ENCODE results near the gene IFI27L1.
A peak's percentile ranks its signal among the peaks of the same experiment; 100 is the strongest.

The IFI27L1 gene

GRCh38 chr14:94036313-94037167, 44.6 kb upstream of the IFI27L1 start:
- Histone ChIP-seq H3K79me1 (ENCODE audit: low read depth, low read length) (peaks cover 2% of the 10 kb centered on the region), H3K36me3 (replicated peaks in 1 of 2; ENCODE audit: control insufficient read depth in 2 of 2, insufficient read depth in 2 of 2, low read length in 2 of 2) (peaks cover 0 to 8% of the 10 kb centered on the region in 2 donors), H3K9ac (ENCODE audit: low read depth, low read length, poor library complexity) (no peak overlapping the region), H2AFZ (ENCODE audit: low read length) (no peak overlapping the region), H3K27ac (replicated peaks; ENCODE audit: low read length) (no peak overlapping the region), H4K91ac (ENCODE audit: low read depth, low read length, poor library complexity) (no peak overlapping the region), H3K18ac (ENCODE audit: low read length) (no peak overlapping the region), H3K4ac (ENCODE audit: low read length) (no peak overlapping the region), H2BK5ac (ENCODE audit: low read length) (no peak overlapping the region), H3K4me2 (ENCODE audit: insufficient read depth, low read length, poor library complexity, severe bottlenecking) (no peak overlapping the region), H3K4me1 (ENCODE audit: control insufficient read depth in 2 of 2, insufficient read depth in 1 of 2, low read depth in 1 of 2, low read length in 2 of 2) (peaks cover 0 to 2% of the 10 kb centered on the region in 2 donors), H2BK15ac (ENCODE audit: low read length) (no peak overlapping the region), H3K23ac (ENCODE audit: low read depth, low read length, poor library complexity) (no peak overlapping the region), H3K9me3 (replicated peaks in 1 of 2; ENCODE audit: control insufficient read depth in 2 of 2, insufficient read depth in 1 of 2, low read depth in 1 of 2, low read length in 2 of 2) (peaks cover 2 to 4% of the 10 kb centered on the region in 2 donors), H3K27me3 (ENCODE audit: control insufficient read depth in 3 of 3, insufficient read depth in 3 of 3, low read depth in 1 of 3, low read length in 3 of 3) (no peaks in the 10 kb centered on the region), H4K8ac (ENCODE audit: low read depth, low read length) (no peak overlapping the region), H2BK120ac (ENCODE audit: low read depth, low read length) (no peak overlapping the region), H3K4me3 (ENCODE audit: low read length in 2 of 2) (no peak overlapping the region), H2BK12ac (ENCODE audit: low read length) (no peak overlapping the region), H2AK5ac (ENCODE audit: low read depth, low read length) (no peak overlapping the region), H3K14ac (ENCODE audit: low read length) (no peak overlapping the region)
- WGBS, 2 donors (ENCODE audit: extremely low coverage in 2 of 2, insufficient read length in 2 of 2, insufficient replicate concordance in 1 of 2), result no CpG with 5 or more reads among the region's 12 CpGs
- DNase-seq (ENCODE audit: low spot score), result peak; percentile 44

DNA sequence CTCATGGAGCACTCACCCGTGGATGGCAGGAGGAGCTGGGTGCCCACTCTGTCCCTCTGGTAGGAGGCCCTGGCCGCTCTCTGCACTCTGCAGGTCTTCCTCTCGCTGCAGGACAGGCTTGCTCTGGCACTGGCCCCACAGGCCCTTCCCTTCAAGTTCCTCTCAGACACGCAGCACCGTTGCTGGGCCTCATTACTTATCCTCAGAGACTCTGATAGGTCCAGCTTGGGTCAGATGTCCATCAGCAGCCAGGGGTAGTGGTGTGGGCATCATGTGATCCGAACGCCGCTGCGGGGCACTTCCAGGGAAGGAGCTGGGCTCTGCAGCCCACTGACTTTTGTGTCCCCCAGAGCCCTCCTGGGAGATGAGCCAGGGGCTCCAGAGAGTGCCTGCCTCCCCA, 43.2 kb upstream of the IFI27L1 start:
- H2AFZ ChIP-seq (ENCODE audit: low read length), result no peak overlapping the region
- peaks cover 2% of the 10 kb centered on the region for H3K79me1 ChIP-seq (ENCODE audit: low read depth, low read length)
- no peak overlapping the region for H2BK15ac ChIP-seq (ENCODE audit: low read length)
- peaks cover 0 to 8% of the 10 kb centered on the region in 2 donors for H3K36me3 ChIP-seq (replicated peaks in 1 of 2; ENCODE audit: control insufficient read depth in 2 of 2, insufficient read depth in 2 of 2, low read length in 2 of 2)
- H3K14ac ChIP-seq (ENCODE audit: low read length), result no peak overlapping the region
- H3K4me1 ChIP-seq (ENCODE audit: control insufficient read depth in 2 of 2, insufficient read depth in 1 of 2, low read depth in 1 of 2, low read length in 2 of 2), result peaks cover 0 to 2% of the 10 kb centered on the region in 2 donors
- peaks cover 2 to 4% of the 10 kb centered on the region in 2 donors for H3K9me3 ChIP-seq (replicated peaks in 1 of 2; ENCODE audit: control insufficient read depth in 2 of 2, insufficient read depth in 1 of 2, low read depth in 1 of 2, low read length in 2 of 2)
- peak overlapping the region; percentile 32 for H3K18ac ChIP-seq (ENCODE audit: low read length)
- H2BK5ac ChIP-seq (ENCODE audit: low read length), result peak overlapping the region; percentile 31
- WGBS, 2 donors (ENCODE audit: extremely low coverage in 2 of 2, insufficient read length in 2 of 2, insufficient replicate concordance in 1 of 2), result no CpG with 5 or more reads among the region's 9 CpGs
- no peak for DNase-seq (ENCODE audit: low spot score)
- H3K4ac ChIP-seq (ENCODE audit: low read length), result no peak overlapping the region
- peak overlapping the region; percentile 24 for H4K8ac ChIP-seq (ENCODE audit: low read depth, low read length)
- no peak overlapping the region for H3K23ac ChIP-seq (ENCODE audit: low read depth, low read length, poor library complexity)
- H3K27ac ChIP-seq (replicated peaks; ENCODE audit: low read length), result no peak overlapping the region
- H3K9ac ChIP-seq (ENCODE audit: low read depth, low read length, poor library complexity), result peak overlapping the region; percentile 14
- H2BK120ac ChIP-seq (ENCODE audit: low read depth, low read length), result no peak overlapping the region
- no peak overlapping the region for H3K4me3 ChIP-seq (ENCODE audit: low read length in 2 of 2)
- H3K4me2 ChIP-seq (ENCODE audit: insufficient read depth, low read length, poor library complexity, severe bottlenecking), result no peak overlapping the region
- H2BK12ac ChIP-seq (ENCODE audit: low read length), result no peak overlapping the region
- no peak overlapping the region for H4K91ac ChIP-seq (ENCODE audit: low read depth, low read length, poor library complexity)
- no peaks in the 10 kb centered on the region for H3K27me3 ChIP-seq (ENCODE audit: control insufficient read depth in 3 of 3, insufficient read depth in 3 of 3, low read depth in 1 of 3, low read length in 3 of 3)
- H2AK5ac ChIP-seq (ENCODE audit: low read depth, low read length), result peak overlapping the region; percentile 31

DNA sequence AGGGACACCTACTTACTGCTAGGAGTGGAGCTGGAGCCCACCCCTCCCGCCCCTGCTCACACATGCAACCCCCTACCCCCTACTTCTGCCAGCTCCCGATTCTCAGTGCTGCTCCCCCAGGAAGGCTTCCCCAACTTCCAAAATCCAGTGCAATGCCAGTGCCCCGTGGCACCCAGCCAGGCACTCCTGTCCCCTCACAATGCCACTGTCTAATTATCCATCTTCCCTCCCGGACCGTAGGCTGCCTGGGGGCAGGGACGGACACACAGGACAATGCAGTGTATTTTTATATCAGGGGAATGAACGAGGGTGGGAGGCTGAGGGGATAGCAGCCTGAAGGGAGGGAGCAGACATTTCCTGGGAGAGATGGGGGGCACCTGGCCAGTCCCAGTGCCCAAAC, 42.6 kb upstream of the IFI27L1 start:
- peaks cover 4 to 8% of the 10 kb centered on the region in 2 donors for H3K36me3 ChIP-seq (replicated peaks in 1 of 2; ENCODE audit: control insufficient read depth in 2 of 2, insufficient read depth in 2 of 2, low read length in 2 of 2)
- H3K27ac ChIP-seq (replicated peaks; ENCODE audit: low read length), result no peak overlapping the region

GRCh38 chr14:94038921-94039629, 42.0 kb upstream of the IFI27L1 start:
- H3K23ac ChIP-seq (ENCODE audit: low read depth, low read length, poor library complexity), result no peak overlapping the region
- H2BK12ac ChIP-seq (ENCODE audit: low read length), result no peak overlapping the region
- H3K4me2 ChIP-seq (ENCODE audit: insufficient read depth, low read length, poor library complexity, severe bottlenecking), result no peak overlapping the region
- no peak overlapping the region for H3K18ac ChIP-seq (ENCODE audit: low read length)
- H2BK15ac ChIP-seq (ENCODE audit: low read length), result no peak overlapping the region
- no peak overlapping the region for H4K8ac ChIP-seq (ENCODE audit: low read depth, low read length)
- no peak overlapping the region for H3K9ac ChIP-seq (ENCODE audit: low read depth, low read length, poor library complexity)
- H4K91ac ChIP-seq (ENCODE audit: low read depth, low read length, poor library complexity), result no peak overlapping the region
- peaks cover 2% of the 10 kb centered on the region for H3K79me1 ChIP-seq (ENCODE audit: low read depth, low read length)
- H3K14ac ChIP-seq (ENCODE audit: low read length), result no peak overlapping the region
- WGBS, 2 donors (ENCODE audit: extremely low coverage in 2 of 2, insufficient read length in 2 of 2, insufficient replicate concordance in 1 of 2), result no CpG with 5 or more reads among the region's 11 CpGs
- H2BK5ac ChIP-seq (ENCODE audit: low read length), result no peak overlapping the region
- no peaks in the 10 kb centered on the region for H3K27me3 ChIP-seq (ENCODE audit: control insufficient read depth in 3 of 3, insufficient read depth in 3 of 3, low read depth in 1 of 3, low read length in 3 of 3)
- peaks cover 0 to 2% of the 10 kb centered on the region in 2 donors for H3K4me1 ChIP-seq (ENCODE audit: control insufficient read depth in 2 of 2, insufficient read depth in 1 of 2, low read depth in 1 of 2, low read length in 2 of 2)
- H2AK5ac ChIP-seq (ENCODE audit: low read depth, low read length), result no peak overlapping the region
- no peak overlapping the region for H2AFZ ChIP-seq (ENCODE audit: low read length)
- H3K4me3 ChIP-seq (ENCODE audit: low read length in 2 of 2), result no peak overlapping the region
- DNase-seq (ENCODE audit: low spot score), result no peak
- H2BK120ac ChIP-seq (ENCODE audit: low read depth, low read length), result no peak overlapping the region
- peaks cover 2 to 4% of the 10 kb centered on the region in 2 donors for H3K9me3 ChIP-seq (replicated peaks in 1 of 2; ENCODE audit: control insufficient read depth in 2 of 2, insufficient read depth in 1 of 2, low read depth in 1 of 2, low read length in 2 of 2)
- no peak overlapping the region for H3K4ac ChIP-seq (ENCODE audit: low read length)
- peaks cover 8 to 9% of the 10 kb centered on the region in 2 donors for H3K36me3 ChIP-seq (replicated peaks in 1 of 2; ENCODE audit: control insufficient read depth in 2 of 2, insufficient read depth in 2 of 2, low read length in 2 of 2)
- H3K27ac ChIP-seq (replicated peaks; ENCODE audit: low read length), result no peak overlapping the region

More for the DNA sequence above, 42.6 kb upstream of the IFI27L1 start:
- H3K4me1 ChIP-seq (ENCODE audit: control insufficient read depth in 2 of 2, insufficient read depth in 1 of 2, low read depth in 1 of 2, low read length in 2 of 2), result peaks cover 0 to 2% of the 10 kb centered on the region in 2 donors
- no peak overlapping the region for H4K8ac ChIP-seq (ENCODE audit: low read depth, low read length)
- H3K4me3 ChIP-seq (ENCODE audit: low read length in 2 of 2), result no peak overlapping the region
- H3K9me3 ChIP-seq (replicated peaks in 1 of 2; ENCODE audit: control insufficient read depth in 2 of 2, insufficient read depth in 1 of 2, low read depth in 1 of 2, low read length in 2 of 2), result peaks cover 2 to 4% of the 10 kb centered on the region in 2 donors
- no peak overlapping the region for H3K23ac ChIP-seq (ENCODE audit: low read depth, low read length, poor library complexity)
- H3K4ac ChIP-seq (ENCODE audit: low read length), result no peak overlapping the region
- no peak overlapping the region for H3K18ac ChIP-seq (ENCODE audit: low read length)
- DNase-seq (ENCODE audit: low spot score), result no peak
- H3K14ac ChIP-seq (ENCODE audit: low read length), result no peak overlapping the region
- no peak overlapping the region for H2BK12ac ChIP-seq (ENCODE audit: low read length)
- peaks cover 2% of the 10 kb centered on the region for H3K79me1 ChIP-seq (ENCODE audit: low read depth, low read length)
- H2BK15ac ChIP-seq (ENCODE audit: low read length), result no peak overlapping the region
- no peak overlapping the region for H3K9ac ChIP-seq (ENCODE audit: low read depth, low read length, poor library complexity)
- no peak overlapping the region for H4K91ac ChIP-seq (ENCODE audit: low read depth, low read length, poor library complexity)
- no peak overlapping the region for H2BK120ac ChIP-seq (ENCODE audit: low read depth, low read length)
- H2BK5ac ChIP-seq (ENCODE audit: low read length), result no peak overlapping the region
- no CpG with 5 or more reads among the region's 7 CpGs for WGBS, 2 donors (ENCODE audit: extremely low coverage in 2 of 2, insufficient read length in 2 of 2, insufficient replicate concordance in 1 of 2)
- no peaks in the 10 kb centered on the region for H3K27me3 ChIP-seq (ENCODE audit: control insufficient read depth in 3 of 3, insufficient read depth in 3 of 3, low read depth in 1 of 3, low read length in 3 of 3)
- no peak overlapping the region for H3K4me2 ChIP-seq (ENCODE audit: insufficient read depth, low read length, poor library complexity, severe bottlenecking)
- no peak overlapping the region for H2AK5ac ChIP-seq (ENCODE audit: low read depth, low read length)
- H2AFZ ChIP-seq (ENCODE audit: low read length), result no peak overlapping the region

Data from neuronal stem cell (in vitro differentiated cells).